GM12878 (cell line): ENCODE data around the gene CD300LG. TPM values are rescaled to one million over a fixed set of nuclear protein-coding genes. Genes with fewer than 3 reads are reported as not detected.

Experiments used
- ATAC-seq: fragments of 200-7000 bp; cut with Tn5 transposase; 3 replicates; pipeline ENCODE4 v1.9.1; 2020; ENCODE audit warnings: mild to moderate bottlenecking, moderate library complexity
- BruUV-seq: library from RNA; stranded (reverse); fragments of 400-500 nt; replicated peaks from 2 replicates; lab custom pipeline; 2021; lab: Mats Ljungman, UMichigan
- CTCF ChIA-PET: fragments of 300-600 bp; sonication (Branson Sonifier 250); formaldehyde crosslinking; extraction: SDS; loops from one replicate; lab custom pipeline; 2021; ENCODE audit warnings: inconsistent platforms; lab: Yijun Ruan, JAX
- POLR2A ChIA-PET: fragments of 350-600 bp; formaldehyde crosslinking; extraction: SDS; loops from one replicate; lab custom pipeline; 2021; ENCODE audit warnings: inconsistent platforms; lab: Charles Lee
- RAD21 ChIA-PET: fragments of 300-600 bp; sonication (Branson Sonifier 250); formaldehyde crosslinking; loops from one replicate; lab custom pipeline; 2023; ENCODE audit warnings: antibody characterized with exemption; ENCODE audit not compliant: unreplicated experiment; lab: Charles Lee
- SMC1A ChIA-PET: fragments of 300-600 bp; sonication (Branson Sonifier 250); formaldehyde crosslinking; loops from one replicate; lab custom pipeline; 2023; ENCODE audit not compliant: unreplicated experiment, uncharacterized antibody; lab: Charles Lee
- DNase-seq: peaks from one replicate; pipeline ENCODE4 v3.0.0-alpha.2; 2011; ENCODE audit warnings: low read depth, low spot score
- FAIRE-seq: peaks from 3 replicates; lab custom pipeline; 2011; peaks lifted over from hg19 to GRCh38; lab: Jason Lieb, UNC
- H2AFZ ChIP-seq: 2 replicates; pipeline ENCODE4 v1.6.0; 2011; ENCODE audit warnings: low read depth, low read length, control low read depth; ENCODE audit not compliant: control insufficient read depth
- H3K27ac ChIP-seq: 2 replicates; pipeline ENCODE4 v1.5.1; 2011; ENCODE audit warnings: control low read depth; ENCODE audit not compliant: control insufficient read depth, insufficient read depth
- H3K27me3 ChIP-seq, 2 experiments: replicated peaks in 1 of 2; 2 replicates each; pipeline versions ENCODE4 v1.6.0 to v1.6.1; 2011; ENCODE audit warnings: low read length in 1 of 2; ENCODE audit not compliant: control insufficient read depth in 2 of 2, insufficient read depth in 2 of 2
- H3K36me3 ChIP-seq, 2 experiments: 2 replicates each; pipeline ENCODE4 v1.5.1; 2011; ENCODE audit warnings: low read length in 1 of 2; ENCODE audit not compliant: control insufficient read depth in 2 of 2, insufficient read depth in 2 of 2
- H3K4me1 ChIP-seq: 2 replicates; pipeline ENCODE4 v1.6.1; 2011; ENCODE audit warnings: mild to moderate bottlenecking, low read length, moderate library complexity, mixed read lengths; ENCODE audit not compliant: control insufficient read depth, insufficient read depth
- H3K4me2 ChIP-seq: 2 replicates; pipeline ENCODE4 v1.6.0; 2011; ENCODE audit warnings: control low read depth; ENCODE audit not compliant: control insufficient read depth, insufficient read depth
- H3K4me3 ChIP-seq: fragments of 200-600 bp; sonication (generic); 2 replicates; pipeline ENCODE4 v1.5.1; 2016
- H3K79me2 ChIP-seq: 2 replicates; pipeline ENCODE4 v1.6.0; 2011; ENCODE audit warnings: low read length; ENCODE audit not compliant: control insufficient read depth, insufficient read depth
- H3K9ac ChIP-seq: 2 replicates; pipeline ENCODE4 v1.8.0; 2011; ENCODE audit warnings: low read length, control low read depth, mixed read lengths; ENCODE audit not compliant: control insufficient read depth, insufficient read depth
- H3K9me3 ChIP-seq: replicated peaks from 3 replicates; pipeline ENCODE4 v1.5.1; 2011; ENCODE audit warnings: mild to moderate bottlenecking, low read length; ENCODE audit not compliant: control insufficient read depth, insufficient read depth
- H4K20me1 ChIP-seq: 2 replicates; pipeline ENCODE4 v1.6.0; 2011; ENCODE audit not compliant: control insufficient read depth, insufficient read depth
- ASH2L ChIP-seq: fragments of 300-600, 200-600 bp; sonication (generic); IDR thresholded peaks from 2 replicates; pipeline ENCODE4 v1.6.1; 2017; ENCODE audit warnings: low read depth, mild to moderate bottlenecking, borderline replicate concordance
- CBX5 ChIP-seq: sonication (generic); IDR thresholded peaks from 2 replicates; pipeline ENCODE4 v1.6.1; 2016; ENCODE audit warnings: low read depth, moderate library complexity, mild to moderate bottlenecking, inconsistent platforms
- CREM ChIP-seq: IDR thresholded peaks from 2 replicates; pipeline ENCODE4 v1.6.1; 2014; ENCODE audit warnings: antibody characterized with exemption, low read depth
- EP300 ChIP-seq, 2 experiments: fragments of 150-350 bp in 1 of 2; IDR thresholded peaks; 2 replicates each; pipeline ENCODE4 v1.6.1; 2011 to 2012; ENCODE audit warnings: low read depth in 2 of 2, low read length in 2 of 2, borderline replicate concordance in 1 of 2, improper control_type of control experiment in 1 of 2, inconsistent platforms in 1 of 2; ENCODE audit not compliant: control insufficient read depth in 1 of 2
- IRF3 ChIP-seq: fragments of 450-650 bp; IDR thresholded peaks from 2 replicates; pipeline ENCODE4 v1.6.1; 2014; ENCODE audit warnings: mild to moderate bottlenecking
- IRF5 ChIP-seq: fragments of 450-650 bp; IDR thresholded peaks from 2 replicates; pipeline ENCODE4 v1.6.1; 2017; ENCODE audit warnings: borderline replicate concordance
- KDM1A ChIP-seq: fragments of 200-600 bp; sonication (generic); IDR thresholded peaks from 2 replicates; pipeline ENCODE4 v1.6.1; 2016; ENCODE audit warnings: borderline replicate concordance
- MTA3 ChIP-seq: IDR thresholded peaks from 2 replicates; pipeline ENCODE4 v1.6.1; 2012; ENCODE audit warnings: low read length, inconsistent platforms, borderline replicate concordance
- MYB ChIP-seq: fragments of 150-350 bp; IDR thresholded peaks from 2 replicates; pipeline ENCODE4 v1.6.1; 2014; ENCODE audit warnings: mild to moderate bottlenecking, low read depth, low read length, borderline replicate concordance
- PAX8 ChIP-seq: fragments of 450-650 bp; IDR thresholded peaks from 2 replicates; pipeline ENCODE4 v1.6.1; 2017; ENCODE audit warnings: mild to moderate bottlenecking, moderate library complexity
- POLR2AphosphoS2 ChIP-seq: IDR thresholded peaks from 2 replicates; pipeline ENCODE4 v1.6.1; 2011; ENCODE audit warnings: low read depth, mild to moderate bottlenecking, low read length, improper control_type of control experiment, moderate library complexity
- RBBP5 ChIP-seq: fragments of 200-600 bp; sonication (generic); conservative IDR thresholded peaks from 2 replicates; pipeline ENCODE4 v1.6.1; 2016
- SPI1 ChIP-seq: IDR thresholded peaks from 2 replicates; pipeline ENCODE4 v1.6.1; 2011; ENCODE audit warnings: low read depth, mild to moderate bottlenecking, low read length, moderate library complexity, borderline replicate concordance; ENCODE audit not compliant: insufficient read depth
- TARDBP ChIP-seq: IDR thresholded peaks from 2 replicates; pipeline ENCODE4 v1.6.1; 2016; ENCODE audit warnings: borderline replicate concordance
- USF1 ChIP-seq: IDR thresholded peaks from 2 replicates; pipeline ENCODE4 v1.6.1; 2011; ENCODE audit warnings: borderline replicate concordance, low read depth, mild to moderate bottlenecking, moderate library complexity, mixed read lengths, low read length; ENCODE audit not compliant: insufficient read depth; ENCODE audit errors: extremely low read length
- ZNF24 ChIP-seq: fragments of 450-650 bp; IDR thresholded peaks from 2 replicates; pipeline ENCODE4 v1.6.1; 2017; ENCODE audit warnings: antibody characterized with exemption, mild to moderate bottlenecking
- WGBS: methylation state at CpG from one replicate; pipeline ENCODE4 v1.1.6; 2016; ENCODE audit warnings: low lambda C conversion rate; ENCODE audit not compliant: insufficient replicate concordance, insufficient coverage; ENCODE audit errors: missing lambda C conversion rate; 5-methylcytosine and 5-hydroxymethylcytosine counted together
- in situ Hi-C: fragments of 300-500 bp; cut with MboI; formaldehyde crosslinking; loops from 9 replicates; pipeline ENCODE4 v1.14.3; 2018; ENCODE audit warnings: mixed read lengths
- intact Hi-C: fragments of 100-400 bp; cut with micrococcal nuclease; formaldehyde crosslinking; loops from one replicate; pipeline ENCODE4 v1.14.2; 2022; ENCODE audit not compliant: unreplicated experiment
- polyA plus RNA-seq, 11 experiments: library from polyadenylated mRNA; depleted of rRNA in 4 of 11; unstranded in 6 of 11; stranded (reverse) in 5 of 11; fragments of >200 nt; fragmentation: Nextera tagmentation in 4 of 11; fragmentation: Illumina TruSeq in 1 of 11; extraction: Ambion mirVana in 4 of 11; extraction: Trizol in 1 of 11; gene quantifications; 1 replicate in 1 of 11; 2 replicates in 10 of 11; pipeline versions ENCODE4 v1.2.1 to v1.2.3, GENCODE V29; 2011 to 2016; ENCODE audit warnings: inconsistent platforms in 2 of 11, missing spikeins in 2 of 11, low read depth in 1 of 11
- total RNA-seq, 4 experiments: library from RNA; depleted of rRNA in 3 of 4; stranded (reverse); fragments of >200 nt in 3 of 4; fragmentation: Illumina TruSeq in 1 of 4; extraction: Trizol in 1 of 4; gene quantifications; 2 replicates each; pipeline versions ENCODE4 v1.2.1 to v1.2.3, GENCODE V29; 2013 to 2021

The CD300LG gene
- total and polyA plus RNA-seq, 10 of the 15 experiments (the other 5 are each of a cell fraction or from before 2014, with no cell fraction given): not detected

GRCh38 chr17:43809121-43809520 is 37.9 kb upstream of the CD300LG start:
- intact Hi-C loops: no loop called here
- Histone ChIP-seq H3K9me3 (no peaks in the 10 kb centered on the region; the same call in 2 of the 3 replicates), H3K79me2 (no peaks in the 10 kb centered on the region), H3K4me3 (no peak overlapping the region), H3K9ac (no peak overlapping the region), H3K27ac (no peak overlapping the region), H3K27me3 (peaks cover 2 to 3% of the 10 kb centered on the region in 2 experiments), H3K4me1 (no peaks in the 10 kb centered on the region), H3K36me3 (no peaks in the 10 kb centered on the region), H3K4me2 (no peak overlapping the region), H4K20me1 (no peaks in the 10 kb centered on the region), H2AFZ (no peak overlapping the region)
- POLR2A ChIA-PET: no interaction called here
- TF ChIP-seq RBBP5 (no peak), EP300 (IDR thresholded peaks at IDR 0.05; ENCODE audit: borderline replicate concordance in 1 of 2, control insufficient read depth in 1 of 2, low read depth in 2 of 2, low read length in 2 of 2) (no peak), MTA3 (no peak), ASH2L (no peak), IRF3 (no peak)
- no peak for FAIRE-seq
- ATAC-seq: no peak
- RAD21 ChIA-PET: no interaction called here
- CTCF ChIA-PET: no interaction called here
- BruUV-seq: no TSS peak
- SMC1A ChIA-PET: no interaction called here
- in situ Hi-C loops: no loop called here
- DNase-seq: no peak
- 40% methylated on average over 5 of the region's 5 CpGs for WGBS

GRCh38 chr17:43810226-43810715 is 36.7 kb upstream of the CD300LG start:
- in situ Hi-C loops: no loop called here
- FAIRE-seq (no peak), DNase-seq (no peak), ATAC-seq (no peak)
- Histone ChIP-seq H3K9me3 (no peaks in the 10 kb centered on the region; the same call in 2 of the 3 replicates), H2AFZ (no peak overlapping the region), H3K27me3 (peaks cover 2 to 3% of the 10 kb centered on the region in 2 experiments), H3K4me2 (no peak overlapping the region), H3K9ac (no peak overlapping the region), H3K27ac (no peak overlapping the region), H3K4me3 (no peak overlapping the region), H3K79me2 (no peaks in the 10 kb centered on the region), H3K36me3 (no peaks in the 10 kb centered on the region), H3K4me1 (no peaks in the 10 kb centered on the region), H4K20me1 (no peaks in the 10 kb centered on the region)
- ChIA-PET RAD21 (no interaction called here), SMC1A (no interaction called here), POLR2A (no interaction called here), CTCF (interaction anchor here (1.0 kb wide), 1 partner anchor 188 kb away, joined by 3 read pairs; no protein-coding TSS in a partner anchor)
- intact Hi-C loops: no loop called here
- 39% methylated on average over 4 of the region's 4 CpGs for WGBS
- TF ChIP-seq CREM (no peak), POLR2AphosphoS2 (no peak), PAX8 (no peak), IRF5 (no peak), TARDBP (no peak), ZNF24 (no peak), MYB (no peak), SPI1 (no peak), CBX5 (no peak), USF1 (no peak), KDM1A (no peak)
- no TSS peak for BruUV-seq
